ENCODE data around the gene NPL. TPM values are rescaled to one million over a fixed set of nuclear protein-coding genes. Genes with fewer than 3 reads are reported as not detected.

NPL gene
- polyA plus RNA-seq, 2 of the 4 experiments (the other 2 are of a cell fraction), result 0.80 to 1.0 TPM

DNA sequence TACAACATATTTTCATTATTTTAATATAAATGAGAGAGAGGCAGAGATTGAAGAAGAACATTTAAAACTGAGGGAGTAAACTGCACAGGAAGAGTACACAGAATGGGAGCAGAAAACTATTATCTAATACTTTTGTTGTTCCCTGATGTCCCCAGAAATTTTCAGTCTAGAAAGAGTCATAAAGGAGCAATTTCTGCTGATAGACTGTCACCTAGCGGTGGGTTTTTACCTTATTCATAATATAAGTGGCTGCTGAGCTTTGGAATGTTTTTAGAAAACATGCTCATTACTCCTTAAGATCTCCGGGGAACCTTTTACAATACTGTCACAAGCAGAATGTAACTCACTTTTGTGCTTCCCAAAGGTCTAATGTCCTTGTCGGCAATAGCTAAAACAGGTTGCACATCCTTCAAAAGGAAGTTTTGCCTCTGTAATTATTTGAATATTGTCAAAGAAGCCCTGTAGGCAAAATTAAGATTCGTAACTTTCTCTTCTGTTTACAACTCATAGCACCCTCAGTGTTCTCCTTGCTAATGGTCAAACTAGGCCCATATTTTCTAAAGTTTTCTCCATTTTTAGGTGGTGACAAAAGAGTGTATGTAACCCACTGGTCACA is 4.9 kb upstream of the NPL start:
- TF ChIP-seq HOXA7 (CRISPR knock-in tag; IDR thresholded peaks at IDR 0.05) (no peak), CHD4 (IDR thresholded peaks at IDR 0.05; ENCODE audit: borderline replicate concordance) (no peak), SMC3 (IDR thresholded peaks at IDR 0.05) (peak; percentile 89), JUNB (IDR thresholded peaks at IDR 0.05) (no peak), POLR2A (IDR thresholded peaks at IDR 0.05; ENCODE audit: low read length) (no peak), EHMT2 (IDR thresholded peaks at IDR 0.05; ENCODE audit: low read depth) (no peak), SREBF2 (IDR thresholded peaks at IDR 0.05) (no peak), RAD21 (conservative IDR thresholded peaks at IDR 0.05 in 1 of 2, IDR thresholded peaks at IDR 0.05 in 1 of 2) (peak; percentile 92 to 93)
- TF ChIP-seq, protein P1, sequence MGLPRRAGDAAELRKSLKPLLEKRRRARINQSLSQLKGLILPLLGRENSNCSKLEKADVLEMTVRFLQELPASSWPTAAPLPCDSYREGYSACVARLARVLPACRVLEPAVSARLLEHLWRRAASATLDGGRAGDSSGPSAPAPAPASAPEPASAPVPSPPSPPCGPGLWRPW (IDR thresholded peaks at IDR 0.05), result no peak
- TF ChIP-seq, protein P2, sequence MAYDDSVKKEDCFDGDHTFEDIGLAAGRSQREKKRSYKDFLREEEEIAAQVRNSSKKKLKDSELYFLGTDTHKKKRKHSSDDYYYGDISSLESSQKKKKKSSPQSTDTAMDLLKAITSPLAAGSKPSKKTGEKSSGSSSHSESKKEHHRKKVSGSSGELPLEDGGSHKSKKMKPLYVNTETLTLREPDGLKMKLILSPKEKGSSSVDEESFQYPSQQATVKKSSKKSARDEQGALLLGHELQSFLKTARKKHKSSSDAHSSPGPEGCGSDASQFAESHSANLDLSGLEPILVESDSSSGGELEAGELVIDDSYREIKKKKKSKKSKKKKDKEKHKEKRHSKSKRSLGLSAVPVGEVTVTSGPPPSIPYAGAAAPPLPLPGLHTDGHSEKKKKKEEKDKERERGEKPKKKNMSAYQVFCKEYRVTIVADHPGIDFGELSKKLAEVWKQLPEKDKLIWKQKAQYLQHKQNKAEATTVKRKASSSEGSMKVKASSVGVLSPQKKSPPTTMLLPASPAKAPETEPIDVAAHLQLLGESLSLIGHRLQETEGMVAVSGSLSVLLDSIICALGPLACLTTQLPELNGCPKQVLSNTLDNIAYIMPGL (CRISPR knock-in tag; IDR thresholded peaks at IDR 0.05; ENCODE audit: borderline replicate concordance), result no peak
- TF ChIP-seq, protein P3, sequence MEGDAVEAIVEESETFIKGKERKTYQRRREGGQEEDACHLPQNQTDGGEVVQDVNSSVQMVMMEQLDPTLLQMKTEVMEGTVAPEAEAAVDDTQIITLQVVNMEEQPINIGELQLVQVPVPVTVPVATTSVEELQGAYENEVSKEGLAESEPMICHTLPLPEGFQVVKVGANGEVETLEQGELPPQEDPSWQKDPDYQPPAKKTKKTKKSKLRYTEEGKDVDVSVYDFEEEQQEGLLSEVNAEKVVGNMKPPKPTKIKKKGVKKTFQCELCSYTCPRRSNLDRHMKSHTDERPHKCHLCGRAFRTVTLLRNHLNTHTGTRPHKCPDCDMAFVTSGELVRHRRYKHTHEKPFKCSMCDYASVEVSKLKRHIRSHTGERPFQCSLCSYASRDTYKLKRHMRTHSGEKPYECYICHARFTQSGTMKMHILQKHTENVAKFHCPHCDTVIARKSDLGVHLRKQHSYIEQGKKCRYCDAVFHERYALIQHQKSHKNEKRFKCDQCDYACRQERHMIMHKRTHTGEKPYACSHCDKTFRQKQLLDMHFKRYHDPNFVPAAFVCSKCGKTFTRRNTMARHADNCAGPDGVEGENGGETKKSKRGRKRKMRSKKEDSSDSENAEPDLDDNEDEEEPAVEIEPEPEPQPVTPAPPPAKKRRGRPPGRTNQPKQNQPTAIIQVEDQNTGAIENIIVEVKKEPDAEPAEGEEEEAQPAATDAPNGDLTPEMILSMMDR (IDR thresholded peaks at IDR 0.05), result peak; percentile 96
- TF ChIP-seq, protein P4, sequence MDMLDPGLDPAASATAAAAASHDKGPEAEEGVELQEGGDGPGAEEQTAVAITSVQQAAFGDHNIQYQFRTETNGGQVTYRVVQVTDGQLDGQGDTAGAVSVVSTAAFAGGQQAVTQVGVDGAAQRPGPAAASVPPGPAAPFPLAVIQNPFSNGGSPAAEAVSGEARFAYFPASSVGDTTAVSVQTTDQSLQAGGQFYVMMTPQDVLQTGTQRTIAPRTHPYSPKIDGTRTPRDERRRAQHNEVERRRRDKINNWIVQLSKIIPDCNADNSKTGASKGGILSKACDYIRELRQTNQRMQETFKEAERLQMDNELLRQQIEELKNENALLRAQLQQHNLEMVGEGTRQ (IDR thresholded peaks at IDR 0.05), result no peak
- Histone ChIP-seq H3K9me3 (no peaks in the 10 kb centered on the region), H3K4me1 (no peaks in the 10 kb centered on the region), H3K4me2 (no peak overlapping the region), H3K4me3 (no peak overlapping the region), H3K27ac (no peak overlapping the region)
- POLR2A ChIA-PET, result interaction anchor here (0.6 kb wide), 1 partner anchor 15 kb away, joined by 5 read pairs; no protein-coding TSS in a partner anchor
- peak; percentile 33 to 44 for DNase-seq (ENCODE audit: low read depth in 1 of 2, low spot score in 1 of 2)
- peak in 1 of 2 experiments; percentile 56; a peak in 3 of 6 replicates for ATAC-seq
- CTCF ChIA-PET, result interaction anchor here (0.6 to 13.8 kb wide), 34 partner anchors 8 to 1306 kb away, joined by 3 to 415 read pairs (median 4); partner anchors contain the start of genes RGS16 and RNASEL
- 19% methylated on average over 4 of the region's 4 CpGs for WGBS (ENCODE audit: missing lambda C conversion rate)
- FAIRE-seq, result no peak

DNA sequence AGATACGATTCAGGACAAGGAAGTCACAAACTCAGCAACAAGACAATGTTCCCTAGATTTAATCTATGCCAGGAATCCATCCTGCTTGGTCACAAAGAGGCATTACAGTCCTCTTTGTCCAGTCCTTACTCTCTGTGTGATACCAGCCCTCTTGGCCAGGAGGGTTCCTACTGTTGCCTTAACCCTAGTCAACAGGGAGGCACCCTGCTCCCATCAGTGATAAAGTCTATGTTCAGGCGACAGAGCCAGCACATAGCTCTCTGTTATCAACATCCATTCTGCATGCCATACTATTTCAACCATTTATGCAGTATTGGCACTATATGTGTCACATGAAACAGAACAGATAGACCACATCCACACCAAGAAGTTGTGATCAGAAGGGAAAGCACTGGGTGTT is 4.4 kb upstream of the NPL start:
- Histone ChIP-seq H3K4me1 (no peaks in the 10 kb centered on the region), H3K9me3 (no peaks in the 10 kb centered on the region), H3K4me2 (no peak overlapping the region), H3K27ac (no peak overlapping the region), H3K4me3 (no peak overlapping the region)
- no peak for FAIRE-seq
- ATAC-seq, result no peak
- 50% methylated on average over 2 of the region's 2 CpGs for WGBS (ENCODE audit: missing lambda C conversion rate)
- TF ChIP-seq RFX5 (IDR thresholded peaks at IDR 0.05) (no peak), ZNF302 (CRISPR knock-in tag; IDR thresholded peaks at IDR 0.05) (no peak), HDAC2 (IDR thresholded peaks at IDR 0.05) (no peak), RCOR1 (IDR thresholded peaks at IDR 0.05; ENCODE audit: low read depth, low read length) (no peak), TP53 (CRISPR knock-in tag; IDR thresholded peaks at IDR 0.05) (no peak), RAD21 (conservative IDR thresholded peaks at IDR 0.05 in 1 of 2, IDR thresholded peaks at IDR 0.05 in 1 of 2) (no peak), ESRRA (IDR thresholded peaks at IDR 0.05; ENCODE audit: borderline replicate concordance, low read length) (no peak), NR3C1 (IDR thresholded peaks at IDR 0.05) (no peak), JUNB (IDR thresholded peaks at IDR 0.05) (no peak)
- TF ChIP-seq, protein P5, sequence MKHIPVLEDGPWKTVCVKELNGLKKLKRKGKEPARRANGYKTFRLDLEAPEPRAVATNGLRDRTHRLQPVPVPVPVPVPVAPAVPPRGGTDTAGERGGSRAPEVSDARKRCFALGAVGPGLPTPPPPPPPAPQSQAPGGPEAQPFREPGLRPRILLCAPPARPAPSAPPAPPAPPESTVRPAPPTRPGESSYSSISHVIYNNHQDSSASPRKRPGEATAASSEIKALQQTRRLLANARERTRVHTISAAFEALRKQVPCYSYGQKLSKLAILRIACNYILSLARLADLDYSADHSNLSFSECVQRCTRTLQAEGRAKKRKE (CRISPR knock-in tag; IDR thresholded peaks at IDR 0.05; ENCODE audit: low read depth), result no peak
- TF ChIP-seq, protein P4 (IDR thresholded peaks at IDR 0.05), result no peak
- TF ChIP-seq, protein P6, sequence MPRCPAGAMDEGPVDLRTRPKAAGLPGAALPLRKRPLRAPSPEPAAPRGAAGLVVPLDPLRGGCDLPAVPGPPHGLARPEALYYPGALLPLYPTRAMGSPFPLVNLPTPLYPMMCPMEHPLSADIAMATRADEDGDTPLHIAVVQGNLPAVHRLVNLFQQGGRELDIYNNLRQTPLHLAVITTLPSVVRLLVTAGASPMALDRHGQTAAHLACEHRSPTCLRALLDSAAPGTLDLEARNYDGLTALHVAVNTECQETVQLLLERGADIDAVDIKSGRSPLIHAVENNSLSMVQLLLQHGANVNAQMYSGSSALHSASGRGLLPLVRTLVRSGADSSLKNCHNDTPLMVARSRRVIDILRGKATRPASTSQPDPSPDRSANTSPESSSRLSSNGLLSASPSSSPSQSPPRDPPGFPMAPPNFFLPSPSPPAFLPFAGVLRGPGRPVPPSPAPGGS (IDR thresholded peaks at IDR 0.05), result no peak
- TF ChIP-seq, protein P7, sequence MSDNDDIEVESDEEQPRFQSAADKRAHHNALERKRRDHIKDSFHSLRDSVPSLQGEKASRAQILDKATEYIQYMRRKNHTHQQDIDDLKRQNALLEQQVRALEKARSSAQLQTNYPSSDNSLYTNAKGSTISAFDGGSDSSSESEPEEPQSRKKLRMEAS (IDR thresholded peaks at IDR 0.05), result no peak
- DNase-seq (ENCODE audit: low read depth in 1 of 2, low spot score in 1 of 2), result no peak
- POLR2A ChIA-PET, result interaction anchor here (0.6 kb wide), 1 partner anchor 15 kb away, joined by 5 read pairs; no protein-coding TSS in a partner anchor
- CTCF ChIA-PET, result interaction anchor here (0.6 to 13.8 kb wide), 34 partner anchors 8 to 700 kb away, joined by 3 to 415 read pairs (median 4); partner anchors contain the start of genes RGS16 and RNASEL
